SK-N-SH (cell line): Measurements from ENCODE around the gene TMPRSS13. TPM values are rescaled to one million over a fixed set of nuclear protein-coding genes. Genes with fewer than 3 reads are reported as not detected.

ENCODE experiments used
- CTCF ChIA-PET: fragments of 300-600, 350-600 bp; formaldehyde crosslinking; extraction: SDS; loops from one replicate; lab custom pipeline; 2021; lab: Yijun Ruan, JAX
- POLR2A ChIA-PET: fragments of 350-600 bp; sonication (Branson Sonifier 250); formaldehyde crosslinking; extraction: SDS; loops from one replicate; lab custom pipeline; 2020; ENCODE audit warnings: antibody characterized with exemption, inconsistent platforms; lab: Yijun Ruan, JAX
- DNase-seq: peaks from one replicate; pipeline ENCODE4 v3.0.0; 2012
- H2AFZ ChIP-seq: fragments of 200-600 bp; sonication (generic); 2 replicates; pipeline ENCODE4 v1.8.1; 2016; ENCODE audit warnings: antibody characterized with exemption, mild to moderate bottlenecking, low read depth
- H3F3A ChIP-seq: fragments of 200-600 bp; sonication (generic); replicated peaks from 2 replicates; pipeline ENCODE3; 2016; ENCODE audit warnings: antibody characterized with exemption, mild to moderate bottlenecking; ENCODE audit not compliant: insufficient read depth
- H3K27ac ChIP-seq, 2 experiments: fragments of 200-500 bp in 1 of 2; fragments of 200-600 bp in 1 of 2; sonication (Bioruptor generic) in 1 of 2; sonication (generic), shearing (Covaris generic) in 1 of 2; 2 replicates each; pipeline versions ENCODE4 v1.5.1 to v1.6.1; 2014 to 2016; ENCODE audit warnings: low read depth in 2 of 2, inconsistent platforms in 1 of 2, low read length in 1 of 2, mild to moderate bottlenecking in 1 of 2, mixed read lengths in 1 of 2
- H3K27me3 ChIP-seq: fragments of 200-600 bp; sonication (generic), shearing (Covaris generic); 2 replicates; pipeline ENCODE4 v1.6.1; 2016; ENCODE audit warnings: mixed run types; ENCODE audit not compliant: insufficient read depth
- H3K36me3 ChIP-seq, 2 experiments: fragments of 200-500 bp in 1 of 2; fragments of 200-600 bp in 1 of 2; sonication (Bioruptor generic) in 1 of 2; sonication (generic) in 1 of 2; replicated peaks in 1 of 2; 2 replicates each; pipeline versions ENCODE3 to v1.5.1; 2014 to 2016; ENCODE audit warnings: low read length in 1 of 2, mild to moderate bottlenecking in 1 of 2; ENCODE audit not compliant: insufficient read depth in 2 of 2, control insufficient read depth in 1 of 2
- H3K4me1 ChIP-seq, 2 experiments: fragments of 200-500 bp in 1 of 2; fragments of 200-600 bp in 1 of 2; sonication (Bioruptor generic) in 1 of 2; sonication (generic), shearing (Covaris generic) in 1 of 2; 2 replicates each; pipeline versions ENCODE4 v1.5.1 to v1.6.1; 2014 to 2016; ENCODE audit warnings: low read depth in 1 of 2, low read length in 1 of 2, mixed run types in 1 of 2; ENCODE audit not compliant: insufficient read depth in 2 of 2, control insufficient read depth in 1 of 2
- H3K4me2 ChIP-seq: fragments of 200-600 bp; sonication (generic), shearing (Covaris generic); 2 replicates; pipeline ENCODE4 v1.6.1; 2017; ENCODE audit warnings: mixed run types
- H3K4me3 ChIP-seq, 2 experiments: fragments of 200-500 bp in 1 of 2; fragments of 200-600 bp in 1 of 2; sonication (Bioruptor generic) in 1 of 2; sonication (generic), shearing (Covaris generic) in 1 of 2; 2 replicates each; pipeline versions ENCODE4 v1.5.1 to v1.8.1; 2014 to 2016; ENCODE audit warnings: low read depth in 2 of 2, inconsistent platforms in 1 of 2, low read length in 1 of 2, mild to moderate bottlenecking in 1 of 2, mixed read lengths in 1 of 2, moderate library complexity in 1 of 2
- H3K79me2 ChIP-seq: fragments of 200-600 bp; sonication (generic); 2 replicates; pipeline ENCODE4 v1.8.1; 2017; ENCODE audit warnings: mild to moderate bottlenecking; ENCODE audit not compliant: insufficient read depth
- H3K9ac ChIP-seq: fragments of 200-600 bp; sonication (generic); 2 replicates; pipeline ENCODE4 v1.6.1; 2017; ENCODE audit warnings: mixed run types
- H3K9me2 ChIP-seq: fragments of 200-600 bp; sonication (generic); 2 replicates; pipeline ENCODE4 v1.6.1; 2017; ENCODE audit warnings: mixed run types
- H3K9me3 ChIP-seq: fragments of 200-600 bp; sonication (generic); 2 replicates; pipeline ENCODE4 v1.6.1; 2017; ENCODE audit warnings: mixed run types, mild to moderate bottlenecking, moderate library complexity
- H4K20me1 ChIP-seq: fragments of 200-600 bp; sonication (generic); 2 replicates; pipeline ENCODE4 v1.6.1; 2017; ENCODE audit warnings: mild to moderate bottlenecking, mixed run types; ENCODE audit not compliant: insufficient read depth
- EP300 ChIP-seq, 2 experiments: IDR thresholded peaks; 2 replicates each; pipeline versions ENCODE4 v1.4.0 to v1.6.1; 2012; ENCODE audit warnings: borderline replicate concordance in 1 of 2, low read depth in 1 of 2, low read length in 1 of 2
- EZH2phosphoT487 ChIP-seq: fragments of 200-600 bp; sonication (generic); IDR thresholded peaks from 2 replicates; pipeline ENCODE4 v1.6.1; 2017; ENCODE audit warnings: low read depth, mixed run types, mild to moderate bottlenecking, antibody characterized with exemption, moderate library complexity, borderline replicate concordance
- FOXJ3 ChIP-seq: sonication (generic); formaldehyde crosslinking; IDR thresholded peaks from 2 replicates; pipeline ENCODE4 v1.5.1; 2020; ENCODE audit warnings: mild to moderate bottlenecking, missing genetic modification reagents
- MXI1 ChIP-seq: IDR thresholded peaks from 2 replicates; pipeline ENCODE4 v1.6.1; 2012; ENCODE audit warnings: mild to moderate bottlenecking, low read depth, low read length, improper control_type of control experiment
- NFIC ChIP-seq: IDR thresholded peaks from 2 replicates; pipeline ENCODE4 v1.4.0; 2012; ENCODE audit warnings: borderline replicate concordance
- YY1 ChIP-seq: IDR thresholded peaks from 2 replicates; pipeline ENCODE4 v1.4.0; 2012; ENCODE audit warnings: low read depth, mild to moderate bottlenecking
- WGBS: methylation state at CpG from one replicate; pipeline ENCODE4 v1.1.6; 2017; ENCODE audit warnings: low lambda C conversion rate; 5-methylcytosine and 5-hydroxymethylcytosine counted together
- polyA plus RNA-seq, 3 experiments: library from polyadenylated mRNA; depleted of rRNA; stranded (reverse); fragments of >200 nt; gene quantifications; 2 replicates each; pipeline ENCODE4 v1.2.3, GENCODE V29; 2012
- TF ChIP-seq, protein P1 (sequence below): fragments of 150-350 bp; IDR thresholded peaks from 2 replicates; pipeline ENCODE4 v1.6.1; 2017; ENCODE audit warnings: antibody characterized with exemption, low read length, low read depth, borderline replicate concordance
- TF ChIP-seq, protein P2 (sequence below): IDR thresholded peaks from 2 replicates; pipeline ENCODE4; 2012
- TF ChIP-seq, protein P3 (sequence below): fragments of 150-350 bp; IDR thresholded peaks from 2 replicates; pipeline ENCODE4 v1.6.1; 2016; ENCODE audit warnings: mild to moderate bottlenecking, low read depth, low read length

Gene TMPRSS13
- polyA plus RNA-seq, 1 of the 3 experiments (the other 2 are of a cell fraction): not detected

DNA sequence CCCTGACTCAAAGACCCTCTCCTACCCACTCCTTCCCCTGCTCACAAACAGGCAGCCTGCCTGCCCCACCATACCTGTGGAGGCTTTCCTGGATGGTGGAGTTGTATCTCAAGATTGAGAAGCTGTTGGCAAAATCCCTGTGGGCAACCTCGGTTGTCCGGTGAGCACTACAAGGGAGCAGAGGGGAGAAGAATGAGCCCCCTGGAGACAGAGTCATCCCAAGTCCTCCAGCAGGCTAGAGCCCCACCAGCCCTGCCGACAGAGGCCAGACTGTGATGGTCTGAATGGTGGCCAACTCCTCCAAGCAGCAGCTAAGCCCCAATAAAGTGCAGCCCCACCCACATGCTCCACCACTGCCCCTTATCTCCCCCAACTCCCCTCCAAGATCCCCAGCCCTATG is 17.5 kb downstream of the TMPRSS13 start:
- H3K27ac ChIP-seq: no peak overlapping the region
- TF ChIP-seq, protein P1, sequence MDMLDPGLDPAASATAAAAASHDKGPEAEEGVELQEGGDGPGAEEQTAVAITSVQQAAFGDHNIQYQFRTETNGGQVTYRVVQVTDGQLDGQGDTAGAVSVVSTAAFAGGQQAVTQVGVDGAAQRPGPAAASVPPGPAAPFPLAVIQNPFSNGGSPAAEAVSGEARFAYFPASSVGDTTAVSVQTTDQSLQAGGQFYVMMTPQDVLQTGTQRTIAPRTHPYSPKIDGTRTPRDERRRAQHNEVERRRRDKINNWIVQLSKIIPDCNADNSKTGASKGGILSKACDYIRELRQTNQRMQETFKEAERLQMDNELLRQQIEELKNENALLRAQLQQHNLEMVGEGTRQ: no peak
- TF ChIP-seq MXI1: no peak
- no peaks in the 10 kb centered on the region for H3K9me3 ChIP-seq
- no peak for DNase-seq
- H3K36me3 ChIP-seq: no peaks in the 10 kb centered on the region
- no peaks in the 10 kb centered on the region for H3K79me2 ChIP-seq
- no peak overlapping the region for H3K9ac ChIP-seq
- no peaks in the 10 kb centered on the region for H3K9me2 ChIP-seq
- H3K4me1 ChIP-seq: peaks cover 5 to 24% of the 10 kb centered on the region in 2 experiments; a peak in 2 of 4 replicates
- ChIA-PET POLR2A (no interaction called here), CTCF (interaction anchor here (0.9 to 1.6 kb wide), 4 partner anchors 12 to 89 kb away, joined by 3 to 7 read pairs (median 4); no protein-coding TSS in a partner anchor)
- H3F3A ChIP-seq: no peaks in the 10 kb centered on the region
- H3K4me3 ChIP-seq: no peak overlapping the region
- no peaks in the 10 kb centered on the region for H4K20me1 ChIP-seq
- H3K4me2 ChIP-seq: no peak overlapping the region
- 70% methylated on average over 2 of the region's 3 CpGs for WGBS
- no peak overlapping the region for H2AFZ ChIP-seq
- H3K27me3 ChIP-seq: no peaks in the 10 kb centered on the region; the same call in 1 of the 2 replicates

DNA sequence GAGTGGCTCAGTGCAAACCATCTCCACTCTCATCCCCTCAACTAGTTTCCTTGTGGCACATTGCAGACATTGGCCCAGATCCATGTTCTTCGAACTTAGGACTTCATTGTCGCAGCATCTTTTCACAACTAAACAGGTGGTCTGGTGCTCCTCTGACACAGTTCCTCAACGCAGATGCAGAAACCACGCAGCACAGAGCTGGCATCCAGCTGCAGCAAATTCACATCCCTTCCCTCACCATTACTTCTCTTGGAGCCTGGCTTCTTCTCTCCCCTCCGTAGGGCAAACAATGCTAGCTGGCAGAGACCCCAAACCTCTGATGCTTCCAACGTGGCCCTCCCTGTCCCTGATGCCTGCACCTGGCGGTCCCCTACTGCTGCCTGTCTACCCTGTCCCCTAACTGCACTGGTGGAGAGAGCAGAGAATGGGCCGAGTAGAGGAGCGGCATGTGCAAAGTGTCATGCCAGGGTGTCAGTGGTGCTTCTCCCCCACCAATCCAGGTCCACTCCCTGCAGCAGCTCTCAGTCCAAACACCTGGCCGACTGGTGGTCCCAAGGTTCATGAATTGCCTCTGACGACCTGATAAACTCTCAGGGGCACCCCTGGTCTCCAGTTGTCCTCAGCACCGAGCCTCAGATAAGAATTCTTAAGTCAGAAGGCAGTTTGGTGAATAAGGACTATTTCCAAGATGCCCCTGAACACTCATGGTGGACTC is 18.1 kb downstream of the TMPRSS13 start:
- H3K9me2 ChIP-seq: no peaks in the 10 kb centered on the region
- no peaks in the 10 kb centered on the region; the same call in 1 of the 2 replicates for H3K27me3 ChIP-seq
- no peak for TF ChIP-seq EP300 (IDR thresholded peaks at IDR 0.05; ENCODE audit: borderline replicate concordance in 1 of 2, low read depth in 1 of 2, low read length in 1 of 2)
- TF ChIP-seq, protein P2, sequence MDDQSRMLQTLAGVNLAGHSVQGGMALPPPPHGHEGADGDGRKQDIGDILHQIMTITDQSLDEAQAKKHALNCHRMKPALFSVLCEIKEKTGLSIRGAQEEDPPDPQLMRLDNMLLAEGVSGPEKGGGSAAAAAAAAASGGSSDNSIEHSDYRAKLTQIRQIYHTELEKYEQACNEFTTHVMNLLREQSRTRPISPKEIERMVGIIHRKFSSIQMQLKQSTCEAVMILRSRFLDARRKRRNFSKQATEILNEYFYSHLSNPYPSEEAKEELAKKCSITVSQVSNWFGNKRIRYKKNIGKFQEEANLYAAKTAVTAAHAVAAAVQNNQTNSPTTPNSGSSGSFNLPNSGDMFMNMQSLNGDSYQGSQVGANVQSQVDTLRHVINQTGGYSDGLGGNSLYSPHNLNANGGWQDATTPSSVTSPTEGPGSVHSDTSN: no peak
- TF ChIP-seq, protein P3, sequence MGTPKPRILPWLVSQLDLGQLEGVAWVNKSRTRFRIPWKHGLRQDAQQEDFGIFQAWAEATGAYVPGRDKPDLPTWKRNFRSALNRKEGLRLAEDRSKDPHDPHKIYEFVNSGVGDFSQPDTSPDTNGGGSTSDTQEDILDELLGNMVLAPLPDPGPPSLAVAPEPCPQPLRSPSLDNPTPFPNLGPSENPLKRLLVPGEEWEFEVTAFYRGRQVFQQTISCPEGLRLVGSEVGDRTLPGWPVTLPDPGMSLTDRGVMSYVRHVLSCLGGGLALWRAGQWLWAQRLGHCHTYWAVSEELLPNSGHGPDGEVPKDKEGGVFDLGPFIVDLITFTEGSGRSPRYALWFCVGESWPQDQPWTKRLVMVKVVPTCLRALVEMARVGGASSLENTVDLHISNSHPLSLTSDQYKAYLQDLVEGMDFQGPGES: no peak
- no peak for TF ChIP-seq EZH2phosphoT487
- no peak for TF ChIP-seq YY1
- no peak for TF ChIP-seq FOXJ3 (CRISPR knock-in tag)
- no peak for TF ChIP-seq NFIC
- 49% methylated on average over 12 of the region's 12 CpGs for WGBS
- no peak for DNase-seq
- H3K4me1 ChIP-seq: peaks cover 5 to 24% of the 10 kb centered on the region in 2 experiments; a peak in 2 of 4 replicates
- no peaks in the 10 kb centered on the region for H3K79me2 ChIP-seq
- H3K4me2 ChIP-seq: no peak overlapping the region
- H3K36me3 ChIP-seq: no peaks in the 10 kb centered on the region
- POLR2A ChIA-PET: no interaction called here
- no peaks in the 10 kb centered on the region for H4K20me1 ChIP-seq
- no peak overlapping the region for H3K27ac ChIP-seq
- H3K4me3 ChIP-seq: no peak overlapping the region
- CTCF ChIA-PET: interaction anchor here (0.9 to 6.1 kb wide), 7 partner anchors 21 to 142 kb away, joined by 3 to 36 read pairs (median 4); no protein-coding TSS in a partner anchor
- H3K9me3 ChIP-seq: no peaks in the 10 kb centered on the region
- no peak overlapping the region for H3K9ac ChIP-seq
- H3F3A ChIP-seq: no peaks in the 10 kb centered on the region
- H2AFZ ChIP-seq: no peak overlapping the region
